Measurements from ENCODE around the gene TBC1D1.

Gene TBC1D1

GRCh38 chr4:37968747-37969146 lies 77.9 kb downstream of the TBC1D1 start:
- DNase-seq = no peak

- DNase-seq = peak; percentile 31
These were observed 79.8 kb downstream of the TBC1D1 start for GRCh38 chr4:37970702-37971101.

GRCh38 chr4:37971202-37971601 lies 80.3 kb downstream of the TBC1D1 start:
- no peak for DNase-seq

- DNase-seq = no peak
These were observed 82.6 kb downstream of the TBC1D1 start for GRCh38 chr4:37973441-37973840.

GRCh38 chr4:37975321-37975822 lies 84.5 kb downstream of the TBC1D1 start:
- DNase-seq = peak; percentile 10

- peak; percentile 27 for DNase-seq
These were observed 85.6 kb downstream of the TBC1D1 start for GRCh38 chr4:37976507-37976906.

GRCh38 chr4:37976991-37977470 lies 86.1 kb downstream of the TBC1D1 start:
- peak; percentile 87 for DNase-seq

GRCh38 chr4:37977471-37978247 lies 86.8 kb downstream of the TBC1D1 start:
- peak; percentile 72 for DNase-seq

- peak; percentile 53 for DNase-seq
These were observed 87.5 kb downstream of the TBC1D1 start for GRCh38 chr4:37978248-37978924.

GRCh38 chr4:37980246-37980645 lies 89.4 kb downstream of the TBC1D1 start:
- DNase-seq = no peak

- peak; percentile 42 for DNase-seq
These were observed 90.5 kb downstream of the TBC1D1 start for GRCh38 chr4:37981425-37981824.

GRCh38 chr4:37981844-37982720 lies 91.2 kb downstream of the TBC1D1 start:
- DNase-seq = peak; percentile 57

- no peak for DNase-seq
These were observed 91.9 kb downstream of the TBC1D1 start for GRCh38 chr4:37982736-37983135.

- DNase-seq = no peak
These were observed 93.1 kb downstream of the TBC1D1 start for GRCh38 chr4:37983951-37984350.

- no peak for DNase-seq
These were observed 94.9 kb downstream of the TBC1D1 start for GRCh38 chr4:37985730-37986275.

- no peak for DNase-seq
These were observed 97.8 kb downstream of the TBC1D1 start for GRCh38 chr4:37988670-37989069.

GRCh38 chr4:37989398-37990260 lies 98.7 kb downstream of the TBC1D1 start:
- DNase-seq = peak; percentile 25

- no peak for DNase-seq
These were observed 99.9 kb downstream of the TBC1D1 start for GRCh38 chr4:37990731-37991245.

- no peak for DNase-seq
These were observed 100.9 kb downstream of the TBC1D1 start for GRCh38 chr4:37991623-37992410.

- no peak for DNase-seq
These were observed 102.9 kb downstream of the TBC1D1 start for GRCh38 chr4:37993806-37994205.

GRCh38 chr4:37994569-37994968 lies 103.7 kb downstream of the TBC1D1 start:
- DNase-seq = no peak
